Measurements from ENCODE around the gene ATXN2L.

The ATXN2L gene

DNA sequence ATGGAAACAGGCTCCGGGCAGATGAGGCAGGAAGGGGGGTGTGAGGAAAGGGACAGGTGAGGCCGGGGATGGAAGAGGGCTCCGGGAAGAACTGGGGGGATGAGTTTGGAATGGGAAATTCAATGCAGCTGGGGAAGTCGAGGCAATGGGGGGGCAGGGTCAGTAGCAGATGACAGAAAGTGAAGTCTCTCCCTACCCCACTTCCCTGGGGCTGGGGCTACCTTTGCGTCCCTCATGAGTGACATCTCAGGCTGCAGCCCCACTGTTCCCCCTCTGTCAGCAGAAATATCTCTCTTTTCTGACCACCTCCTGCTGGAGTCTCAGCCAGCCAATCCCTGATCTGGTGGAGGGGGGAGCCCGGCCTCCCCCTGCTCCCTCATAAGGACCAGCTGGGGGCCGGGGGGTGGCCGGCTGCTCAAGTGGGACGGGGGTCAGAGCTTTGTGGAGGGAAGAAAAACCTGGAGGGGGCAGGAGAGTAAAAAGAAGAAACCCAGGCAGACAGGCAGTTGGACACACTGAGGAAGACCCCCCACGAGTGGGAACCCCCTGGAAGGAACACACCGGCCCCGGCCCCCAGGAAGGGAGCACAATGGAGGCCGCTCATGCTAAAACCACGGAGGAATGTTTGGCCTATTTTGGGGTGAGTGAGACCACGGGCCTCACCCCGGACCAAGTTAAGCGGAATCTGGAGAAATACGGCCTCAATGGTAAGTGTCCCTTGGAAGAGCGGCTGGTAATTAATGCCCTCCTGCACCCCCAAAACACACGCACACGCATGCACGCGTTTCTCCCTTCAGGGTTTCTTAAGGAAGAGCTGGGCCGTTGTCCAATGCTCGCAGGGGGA, 55.5 kb downstream of the ATXN2L start, which contains the start of gene ATP2A1:
Gene ATP2A1 (plus strand): TSS at position 406 of the 844 bp plus-strand sequence. CDS start 184 bp downstream, at position 590.
- TF ChIP-seq, protein P1, sequence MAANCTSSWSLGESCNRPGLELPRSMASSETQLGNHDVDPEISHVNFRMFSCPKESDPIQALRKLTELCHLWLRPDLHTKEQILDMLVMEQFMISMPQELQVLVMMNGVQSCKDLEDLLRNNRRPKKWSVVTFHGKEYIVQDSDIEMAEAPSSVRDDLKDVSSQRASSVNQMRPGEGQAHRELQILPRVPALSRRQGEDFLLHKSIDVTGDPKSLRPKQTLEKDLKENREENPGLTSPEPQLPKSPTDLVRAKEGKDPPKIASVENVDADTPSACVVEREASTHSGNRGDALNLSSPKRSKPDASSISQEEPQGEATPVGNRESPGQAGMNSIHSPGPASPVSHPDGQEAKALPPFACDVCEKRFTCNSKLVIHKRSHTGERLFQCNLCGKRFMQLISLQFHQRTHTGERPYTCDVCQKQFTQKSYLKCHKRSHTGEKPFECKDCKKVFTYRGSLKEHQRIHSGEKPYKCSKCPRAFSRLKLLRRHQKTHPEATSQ (tag by site-specific recombination; IDR thresholded peaks at IDR 0.05) = no peak
- peak; percentile 94 for TF ChIP-seq GLIS1 (tag by site-specific recombination; IDR thresholded peaks at IDR 0.05)
- peak; percentile 78 for TF ChIP-seq GLIS2 (tag by site-specific recombination; IDR thresholded peaks at IDR 0.05)
- TF ChIP-seq ZNF837 (tag by site-specific recombination; IDR thresholded peaks at IDR 0.05) = no peak
- TF ChIP-seq TCF7L2 (IDR thresholded peaks at IDR 0.05; ENCODE audit: borderline replicate concordance, low read depth, low read length) = no peak
- TF ChIP-seq, protein P2, sequence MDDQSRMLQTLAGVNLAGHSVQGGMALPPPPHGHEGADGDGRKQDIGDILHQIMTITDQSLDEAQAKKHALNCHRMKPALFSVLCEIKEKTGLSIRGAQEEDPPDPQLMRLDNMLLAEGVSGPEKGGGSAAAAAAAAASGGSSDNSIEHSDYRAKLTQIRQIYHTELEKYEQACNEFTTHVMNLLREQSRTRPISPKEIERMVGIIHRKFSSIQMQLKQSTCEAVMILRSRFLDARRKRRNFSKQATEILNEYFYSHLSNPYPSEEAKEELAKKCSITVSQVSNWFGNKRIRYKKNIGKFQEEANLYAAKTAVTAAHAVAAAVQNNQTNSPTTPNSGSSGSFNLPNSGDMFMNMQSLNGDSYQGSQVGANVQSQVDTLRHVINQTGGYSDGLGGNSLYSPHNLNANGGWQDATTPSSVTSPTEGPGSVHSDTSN (CRISPR knock-in tag; IDR thresholded peaks at IDR 0.05) = no peak
- no peak for TF ChIP-seq ZNF654 (tag by site-specific recombination; IDR thresholded peaks at IDR 0.05; ENCODE audit: low read depth)
- TF ChIP-seq, protein P3, sequence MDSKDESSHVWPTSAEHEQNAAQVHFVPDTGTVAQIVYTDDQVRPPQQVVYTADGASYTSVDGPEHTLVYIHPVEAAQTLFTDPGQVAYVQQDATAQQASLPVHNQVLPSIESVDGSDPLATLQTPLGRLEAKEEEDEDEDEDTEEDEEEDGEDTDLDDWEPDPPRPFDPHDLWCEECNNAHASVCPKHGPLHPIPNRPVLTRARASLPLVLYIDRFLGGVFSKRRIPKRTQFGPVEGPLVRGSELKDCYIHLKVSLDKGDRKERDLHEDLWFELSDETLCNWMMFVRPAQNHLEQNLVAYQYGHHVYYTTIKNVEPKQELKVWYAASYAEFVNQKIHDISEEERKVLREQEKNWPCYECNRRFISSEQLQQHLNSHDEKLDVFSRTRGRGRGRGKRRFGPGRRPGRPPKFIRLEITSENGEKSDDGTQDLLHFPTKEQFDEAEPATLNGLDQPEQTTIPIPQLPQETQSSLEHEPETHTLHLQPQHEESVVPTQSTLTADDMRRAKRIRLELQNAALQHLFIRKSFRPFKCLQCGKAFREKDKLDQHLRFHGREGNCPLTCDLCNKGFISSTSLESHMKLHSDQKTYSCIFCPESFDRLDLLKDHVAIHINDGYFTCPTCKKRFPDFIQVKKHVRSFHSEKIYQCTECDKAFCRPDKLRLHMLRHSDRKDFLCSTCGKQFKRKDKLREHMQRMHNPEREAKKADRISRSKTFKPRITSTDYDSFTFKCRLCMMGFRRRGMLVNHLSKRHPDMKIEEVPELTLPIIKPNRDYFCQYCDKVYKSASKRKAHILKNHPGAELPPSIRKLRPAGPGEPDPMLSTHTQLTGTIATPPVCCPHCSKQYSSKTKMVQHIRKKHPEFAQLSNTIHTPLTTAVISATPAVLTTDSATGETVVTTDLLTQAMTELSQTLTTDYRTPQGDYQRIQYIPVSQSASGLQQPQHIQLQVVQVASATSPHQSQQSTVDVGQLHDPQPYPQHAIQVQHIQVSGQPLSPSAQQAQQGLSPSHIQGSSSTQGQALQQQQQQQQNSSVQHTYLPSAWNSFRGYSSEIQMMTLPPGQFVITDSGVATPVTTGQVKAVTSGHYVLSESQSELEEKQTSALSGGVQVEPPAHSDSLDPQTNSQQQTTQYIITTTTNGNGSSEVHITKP (tag by site-specific recombination; IDR thresholded peaks at IDR 0.05) = peak; percentile 56; the same call in 1 of the 2 replicates
- TF ChIP-seq, protein P4, sequence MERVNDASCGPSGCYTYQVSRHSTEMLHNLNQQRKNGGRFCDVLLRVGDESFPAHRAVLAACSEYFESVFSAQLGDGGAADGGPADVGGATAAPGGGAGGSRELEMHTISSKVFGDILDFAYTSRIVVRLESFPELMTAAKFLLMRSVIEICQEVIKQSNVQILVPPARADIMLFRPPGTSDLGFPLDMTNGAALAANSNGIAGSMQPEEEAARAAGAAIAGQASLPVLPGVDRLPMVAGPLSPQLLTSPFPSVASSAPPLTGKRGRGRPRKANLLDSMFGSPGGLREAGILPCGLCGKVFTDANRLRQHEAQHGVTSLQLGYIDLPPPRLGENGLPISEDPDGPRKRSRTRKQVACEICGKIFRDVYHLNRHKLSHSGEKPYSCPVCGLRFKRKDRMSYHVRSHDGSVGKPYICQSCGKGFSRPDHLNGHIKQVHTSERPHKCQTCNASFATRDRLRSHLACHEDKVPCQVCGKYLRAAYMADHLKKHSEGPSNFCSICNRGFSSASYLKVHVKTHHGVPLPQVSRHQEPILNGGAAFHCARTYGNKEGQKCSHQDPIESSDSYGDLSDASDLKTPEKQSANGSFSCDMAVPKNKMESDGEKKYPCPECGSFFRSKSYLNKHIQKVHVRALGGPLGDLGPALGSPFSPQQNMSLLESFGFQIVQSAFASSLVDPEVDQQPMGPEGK (tag by site-specific recombination; IDR thresholded peaks at IDR 0.05) = peak; percentile 51; the same call in 1 of the 2 replicates
- H3K9me3 ChIP-seq (ENCODE audit: control insufficient read depth, insufficient read depth, low read depth, low read length) = no peaks in the 10 kb centered on the region
- H3K4me1 ChIP-seq (ENCODE audit: control insufficient read depth, insufficient read depth, low read length) = peaks cover 11% of the 10 kb centered on the region
- ChIA-PET POLR2A (interaction anchor here (1.2 to 2.5 kb wide), 6 partner anchors 10 to 73 kb away, joined by 3 to 13 read pairs (median 9); partner anchors contain the start of genes NFATC2IP, SH2B1 and TUFM), CTCF (no interaction called here)
- peak within 1 kb of the TSS; percentile 67; the same call in 1 of the 2 replicates for H3K27ac ChIP-seq (ENCODE audit: extremely low read depth, low read depth, low read length)
- peaks cover 4 to 11% of the 10 kb centered on the region in 2 experiments; a peak in 2 of 3 replicates for H3K36me3 ChIP-seq (ENCODE audit: control insufficient read depth in 2 of 2, insufficient read depth in 1 of 2, low read length in 2 of 2)
- peak within 1 kb of the TSS; percentile 62 for H3K4me3 ChIP-seq (ENCODE audit: low read depth, low read length)

DNA sequence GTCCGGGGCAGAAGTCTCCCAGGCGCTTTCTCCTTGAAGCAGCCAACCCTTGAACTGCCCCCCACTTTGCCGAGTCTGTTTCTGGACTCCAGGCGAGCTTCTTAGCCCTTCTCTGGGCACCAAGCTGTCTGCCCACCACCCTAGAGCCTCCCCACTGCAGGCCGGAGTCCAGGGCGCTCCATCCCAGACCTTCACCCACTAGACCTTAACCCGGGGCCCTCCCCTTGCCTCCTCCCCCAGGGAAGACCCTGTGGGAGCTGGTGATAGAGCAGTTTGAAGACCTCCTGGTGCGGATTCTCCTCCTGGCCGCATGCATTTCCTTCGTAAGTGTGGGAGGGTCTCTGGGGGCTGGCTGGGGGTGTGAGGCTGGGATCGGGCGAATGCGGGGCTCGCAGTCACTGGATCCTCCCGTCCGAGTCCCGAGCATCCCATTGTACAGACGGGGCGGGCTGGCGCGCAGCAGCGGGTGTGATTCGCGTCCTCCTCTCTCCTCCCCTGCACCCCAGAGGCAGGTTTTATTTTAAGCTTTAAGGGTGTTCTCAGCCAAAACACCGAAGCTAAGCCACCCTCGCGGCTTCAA, 56.6 kb downstream of the ATXN2L start:
- H3K36me3 ChIP-seq (ENCODE audit: control insufficient read depth in 2 of 2, insufficient read depth in 1 of 2, low read length in 2 of 2) = peaks cover 4 to 9% of the 10 kb centered on the region in 2 experiments; a peak in 2 of 3 replicates
- H3K27ac ChIP-seq (ENCODE audit: extremely low read depth, low read depth, low read length) = peak overlapping the region; percentile 67; the same call in 1 of the 2 replicates
- ChIA-PET POLR2A (interaction anchor here (0.5 to 2.5 kb wide), 10 partner anchors 12 to 72 kb away, joined by 3 to 13 read pairs (median 8); partner anchors contain the start of genes ATXN2L, NFATC2IP, SH2B1 and TUFM), CTCF (interaction anchor here (0.9 to 2.1 kb wide), 2 partner anchors 33 to 66 kb away, joined by 3 to 10 read pairs; no protein-coding TSS in a partner anchor)
- H3K9me3 ChIP-seq (ENCODE audit: control insufficient read depth, insufficient read depth, low read depth, low read length) = no peaks in the 10 kb centered on the region
- H3K4me1 ChIP-seq (ENCODE audit: control insufficient read depth, insufficient read depth, low read length) = peaks cover 11% of the 10 kb centered on the region
- peak overlapping the region; percentile 62 for H3K4me3 ChIP-seq (ENCODE audit: low read depth, low read length)
- TF ChIP-seq, protein P3 (tag by site-specific recombination; IDR thresholded peaks at IDR 0.05) = peak; percentile 61
- TF ChIP-seq, protein P5, sequence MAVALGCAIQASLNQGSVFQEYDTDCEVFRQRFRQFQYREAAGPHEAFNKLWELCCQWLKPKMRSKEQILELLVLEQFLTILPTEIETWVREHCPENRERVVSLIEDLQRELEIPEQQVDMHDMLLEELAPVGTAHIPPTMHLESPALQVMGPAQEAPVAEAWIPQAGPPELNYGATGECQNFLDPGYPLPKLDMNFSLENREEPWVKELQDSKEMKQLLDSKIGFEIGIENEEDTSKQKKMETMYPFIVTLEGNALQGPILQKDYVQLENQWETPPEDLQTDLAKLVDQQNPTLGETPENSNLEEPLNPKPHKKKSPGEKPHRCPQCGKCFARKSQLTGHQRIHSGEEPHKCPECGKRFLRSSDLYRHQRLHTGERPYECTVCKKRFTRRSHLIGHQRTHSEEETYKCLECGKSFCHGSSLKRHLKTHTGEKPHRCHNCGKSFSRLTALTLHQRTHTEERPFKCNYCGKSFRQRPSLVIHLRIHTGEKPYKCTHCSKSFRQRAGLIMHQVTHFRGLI (tag by site-specific recombination; IDR thresholded peaks at IDR 0.05) = no peak
- TF ChIP-seq ZFP69B (tag by site-specific recombination; IDR thresholded peaks at IDR 0.05) (0 out of 2 replicates have a peak, but pooled peaks have one; percentile 3), EGR2 (tag by site-specific recombination; IDR thresholded peaks at IDR 0.05; ENCODE audit: low read depth) (peak; percentile 61), SP2 (tag by site-specific recombination; IDR thresholded peaks at IDR 0.05) (peak; percentile 9; the same call in 1 of the 2 replicates), ZBTB20 (tag by site-specific recombination; IDR thresholded peaks at IDR 0.05) (0 out of 2 replicates have a peak, but pooled peaks have one; percentile 15), GLIS2 (tag by site-specific recombination; IDR thresholded peaks at IDR 0.05) (peak; percentile 67), ZNF10 (tag by site-specific recombination; IDR thresholded peaks at IDR 0.05) (no peak), ZNF514 (tag by site-specific recombination; IDR thresholded peaks at IDR 0.05) (no peak)
